ENCODE results near the gene ZDHHC5.
"Not testable (repeated sequence)": the region's sequence is repeated elsewhere in the genome, so short reads cannot be mapped to it uniquely, and the experiment has no call there.

ZDHHC5 gene

DNA sequence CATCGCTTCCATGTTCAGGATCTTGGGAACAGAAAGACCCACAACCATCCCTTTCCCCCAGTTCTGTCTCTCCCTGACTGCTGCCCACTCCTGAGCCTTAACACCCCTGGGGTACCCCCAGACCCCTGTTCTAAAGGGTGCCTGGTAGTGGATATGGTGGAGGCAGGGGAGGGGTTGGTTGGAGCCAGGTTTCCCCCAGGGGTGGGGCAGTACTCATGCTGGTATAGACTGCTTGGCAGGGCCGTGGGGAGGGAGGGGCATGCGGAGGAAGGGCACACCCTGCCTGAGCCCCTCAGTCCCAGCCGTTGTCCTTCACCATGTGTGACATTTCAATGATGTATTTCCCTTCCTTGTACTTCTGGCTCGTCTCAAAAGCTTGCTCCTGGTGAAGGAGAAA lies 22.2 kb upstream of the ZDHHC5 start:
- FAIRE-seq, result no peak

DNA sequence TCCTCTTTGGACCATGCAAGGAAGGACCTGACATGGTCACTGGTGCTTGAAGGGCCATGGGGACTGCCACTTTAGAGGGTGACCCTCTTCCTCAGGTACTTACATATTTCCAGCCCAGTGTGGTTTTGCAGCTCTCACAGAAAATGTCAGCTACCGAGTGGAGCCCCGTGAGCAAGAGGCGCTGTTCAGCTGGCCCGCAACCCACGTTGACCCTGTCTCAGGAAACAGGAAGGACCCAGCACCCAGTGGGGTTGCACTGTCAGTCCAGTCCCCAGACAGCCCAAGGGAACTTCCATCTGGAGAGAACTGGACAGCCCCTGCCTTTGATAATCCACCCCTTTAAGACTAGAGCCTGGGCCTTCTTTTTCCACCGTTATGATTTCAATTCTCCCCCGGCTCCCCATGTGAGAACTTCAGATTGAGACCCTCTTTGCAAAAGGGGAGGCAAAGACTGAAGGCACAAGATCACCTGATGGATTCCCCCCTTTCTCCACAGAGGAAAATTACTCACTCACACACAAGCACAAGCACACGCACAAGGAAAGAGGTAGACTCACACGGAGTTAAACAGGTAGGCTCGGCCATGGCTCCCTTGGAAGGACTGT lies 21.6 kb upstream of the ZDHHC5 start:
- FAIRE-seq, result no peak

DNA sequence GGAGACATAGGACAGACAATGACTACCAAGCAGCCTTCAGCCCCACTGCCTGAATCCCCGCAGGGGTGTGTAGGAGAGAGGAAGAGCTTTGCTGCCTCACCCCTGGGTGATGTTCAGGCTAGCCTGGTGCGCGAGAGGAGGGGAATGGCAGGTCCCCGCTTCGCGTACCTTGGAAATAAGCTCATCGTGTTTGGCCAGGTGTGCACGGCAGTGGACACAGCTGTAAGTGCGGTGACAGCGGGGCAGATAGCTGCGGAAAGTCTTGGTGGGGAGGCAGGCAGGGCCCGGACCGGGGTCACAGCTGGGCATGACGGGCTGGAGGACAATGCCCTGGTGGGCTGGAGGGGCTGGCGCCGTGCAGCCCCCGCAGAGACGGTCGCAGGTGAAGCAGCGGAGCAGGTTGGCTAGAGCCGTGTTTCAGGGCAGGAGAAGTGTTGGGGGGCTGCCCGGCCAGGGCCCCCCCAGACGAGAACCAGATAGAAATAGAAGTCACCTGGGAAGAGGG lies 21.1 kb upstream of the ZDHHC5 start:
- no peak for FAIRE-seq

DNA sequence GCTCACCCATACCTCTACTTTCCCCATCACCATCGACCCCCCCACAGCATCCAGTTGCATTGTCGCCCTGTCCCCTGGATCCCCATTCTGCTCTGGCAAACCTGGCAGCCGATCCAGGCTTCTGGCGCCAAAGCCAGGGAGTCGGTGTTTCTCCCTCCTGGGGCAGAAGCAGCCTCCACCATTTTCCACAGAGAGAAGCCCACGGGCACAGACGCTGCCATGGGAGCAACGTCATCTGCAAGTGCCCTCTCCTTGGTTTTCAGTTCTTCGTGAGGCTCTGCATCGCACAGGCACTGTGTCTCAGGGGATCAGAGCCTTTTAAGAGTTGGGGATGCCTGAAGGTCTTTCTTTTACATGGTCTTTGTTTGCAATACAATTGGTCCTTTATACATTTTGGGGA lies 20.5 kb upstream of the ZDHHC5 start:
- no peak for FAIRE-seq

DNA sequence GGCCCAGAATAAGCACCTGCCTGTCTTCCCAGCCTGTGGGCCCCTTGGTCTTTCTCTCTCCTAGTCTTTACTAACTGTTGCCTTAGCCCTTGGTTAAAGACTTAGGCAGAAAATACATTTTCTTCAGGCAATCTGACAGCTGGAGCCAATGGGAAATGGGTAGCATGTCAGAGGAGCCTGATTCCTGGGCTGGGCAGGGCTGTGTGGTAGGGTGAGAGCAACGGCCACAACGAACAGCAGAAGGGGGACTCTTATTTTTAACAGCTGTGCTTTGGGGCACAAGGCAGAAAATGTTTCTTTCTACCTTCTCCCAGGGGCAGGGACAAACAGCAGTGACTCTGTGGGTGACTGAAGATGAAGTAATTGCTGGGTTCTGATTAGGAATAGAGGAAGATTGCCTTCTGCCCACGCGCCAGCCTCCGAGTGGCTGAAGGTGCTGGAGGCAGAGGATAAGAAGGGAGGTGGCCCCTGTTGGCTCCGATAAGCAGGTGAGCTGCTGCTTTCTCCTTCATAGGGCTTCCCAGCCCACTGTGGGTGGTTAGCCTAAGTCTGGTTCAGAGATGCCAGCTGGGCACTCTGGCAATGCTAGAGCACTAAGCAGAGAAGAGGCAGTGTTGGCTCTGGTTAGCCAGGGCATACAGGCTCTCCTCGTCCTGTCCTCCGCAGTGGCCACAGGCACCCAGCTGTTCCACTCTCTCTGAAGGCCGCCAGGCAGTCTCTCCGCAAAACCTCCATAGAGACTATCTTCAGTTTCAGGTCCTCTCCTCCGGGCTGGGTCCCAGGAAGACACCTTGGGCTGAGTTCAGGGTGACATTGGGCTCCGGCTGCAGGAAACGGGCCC lies 19.7 kb upstream of the ZDHHC5 start:
- no peak for FAIRE-seq

DNA sequence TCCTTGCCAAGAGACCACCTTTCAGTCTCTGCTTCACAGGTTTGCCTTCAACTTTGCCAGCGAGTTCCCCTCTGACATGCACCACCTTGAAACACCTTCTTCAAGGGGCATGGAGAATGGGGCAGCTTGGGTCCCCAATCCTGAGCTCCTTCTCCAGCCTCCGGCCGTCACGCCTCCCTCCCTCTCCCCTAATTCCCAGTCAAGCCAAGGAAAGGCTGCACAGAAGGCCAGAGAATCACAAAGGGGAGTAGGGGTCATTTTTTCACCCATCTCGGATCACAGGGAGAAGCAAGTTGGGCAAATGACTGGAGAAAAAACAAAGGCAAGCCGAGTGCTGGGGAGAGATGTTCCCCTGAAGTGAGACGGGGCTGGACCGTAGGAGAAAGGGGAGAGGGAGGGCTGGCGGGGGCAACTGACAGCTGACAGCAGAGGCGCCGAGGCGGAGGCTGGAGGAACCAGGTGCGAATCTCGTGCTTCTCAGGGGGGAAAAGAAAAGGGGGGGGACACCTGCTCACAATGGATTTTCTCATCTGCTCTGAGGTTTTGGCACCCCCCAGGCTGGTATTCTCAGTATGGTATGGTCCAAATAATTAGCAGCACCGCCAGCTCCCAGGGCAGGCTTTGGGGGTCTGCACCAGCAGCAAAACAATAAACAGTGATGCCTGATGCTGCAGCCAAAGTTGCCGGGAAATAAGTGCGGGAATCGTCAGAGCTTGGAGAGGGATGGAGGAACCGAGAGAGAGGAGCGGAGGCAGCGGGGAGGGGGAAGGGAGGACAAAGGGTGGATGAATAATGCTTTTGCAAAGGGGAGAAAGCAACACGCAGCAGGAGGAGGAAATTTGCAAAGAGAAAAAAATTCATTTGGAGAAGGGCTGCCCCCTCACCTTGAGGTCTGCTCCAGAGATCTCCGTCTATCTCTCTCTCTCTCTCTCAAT lies 18.8 kb upstream of the ZDHHC5 start:
- no peak for FAIRE-seq

DNA sequence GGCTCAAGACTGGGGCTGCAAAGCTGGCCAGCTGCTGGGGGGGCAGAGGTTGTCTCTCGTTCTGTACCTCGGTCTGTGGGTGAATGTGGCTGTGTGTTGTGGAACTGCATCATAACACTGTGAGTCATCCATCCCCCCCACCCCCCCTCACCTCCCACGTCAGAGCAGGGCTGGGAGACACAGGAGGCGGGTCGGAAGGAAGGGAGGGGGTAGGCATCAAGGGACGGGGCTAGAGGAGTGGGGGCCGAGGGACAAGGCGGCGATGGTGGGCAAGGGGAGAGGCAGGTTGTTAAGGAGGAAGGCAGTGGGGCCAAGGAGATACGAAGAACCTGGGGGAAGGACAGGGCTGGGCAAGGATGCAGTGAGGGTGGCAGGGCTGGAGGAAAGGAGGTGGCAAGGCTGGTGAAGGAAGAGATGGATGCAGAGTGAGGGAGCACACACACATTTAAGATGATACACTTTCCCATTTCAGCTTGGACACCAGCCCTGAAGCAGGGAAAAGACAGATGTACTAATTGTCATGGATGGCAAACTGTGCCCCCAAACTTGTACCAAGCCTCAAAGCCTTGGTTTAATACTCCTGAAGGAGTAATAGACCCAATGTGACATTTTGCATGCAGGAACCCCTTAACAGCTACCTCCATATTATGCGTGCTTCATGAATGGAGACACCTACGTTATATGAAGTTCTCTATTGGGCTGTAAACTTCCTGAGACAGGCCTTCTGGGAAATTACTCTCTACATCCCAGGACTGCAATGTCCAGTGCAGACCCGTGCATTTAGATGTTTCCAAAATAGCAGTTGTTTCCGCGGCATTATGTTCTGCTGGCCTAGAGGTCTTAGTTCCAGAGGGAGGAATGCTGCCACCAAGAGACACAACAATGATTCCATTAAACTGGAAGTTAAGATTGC lies 17.8 kb upstream of the ZDHHC5 start, which contains the start of gene YPEL4:
YPEL4 (minus strand) TSS at position 87 of the 913 bp plus-strand sequence. CDS start 2,805 bp downstream, outside the sequence.
- no peak for FAIRE-seq

DNA sequence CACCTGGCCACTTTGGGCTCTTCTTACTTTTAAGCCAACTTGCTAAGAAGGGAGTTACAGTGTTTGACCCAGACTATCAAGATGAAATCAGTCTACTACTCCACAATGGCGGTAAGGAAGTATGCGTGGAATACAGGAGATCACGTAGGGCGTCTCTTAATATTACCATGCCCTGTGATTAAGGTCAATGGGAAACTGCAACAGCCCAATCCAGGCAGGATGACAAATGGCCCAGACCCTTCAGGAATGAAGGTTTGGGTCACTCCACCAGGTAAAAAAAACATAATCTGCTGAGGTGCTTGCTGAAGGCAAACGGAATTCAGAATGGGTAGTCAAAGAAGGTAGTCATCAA lies 17.2 kb upstream of the ZDHHC5 start:
- no peak for FAIRE-seq

DNA sequence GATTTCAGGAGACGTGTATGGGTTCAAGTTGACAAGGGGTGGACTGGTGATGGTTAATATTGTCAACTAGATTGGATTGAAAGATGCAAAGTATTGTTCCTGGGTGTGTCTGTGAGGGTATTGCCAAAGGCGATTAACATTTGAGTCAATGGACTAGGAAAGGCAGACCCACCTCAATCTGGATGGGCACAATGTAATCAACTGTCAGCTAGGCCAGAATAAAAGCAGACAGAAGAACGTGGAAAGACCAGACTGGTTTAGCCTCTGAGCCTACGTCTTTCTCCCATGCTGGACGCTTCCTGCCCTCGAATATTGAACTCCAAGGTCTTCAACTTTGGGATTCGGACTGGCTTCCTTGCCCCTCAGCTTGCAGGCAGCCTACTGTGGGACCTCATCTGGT lies 16.5 kb upstream of the ZDHHC5 start:
- no peak for FAIRE-seq

DNA sequence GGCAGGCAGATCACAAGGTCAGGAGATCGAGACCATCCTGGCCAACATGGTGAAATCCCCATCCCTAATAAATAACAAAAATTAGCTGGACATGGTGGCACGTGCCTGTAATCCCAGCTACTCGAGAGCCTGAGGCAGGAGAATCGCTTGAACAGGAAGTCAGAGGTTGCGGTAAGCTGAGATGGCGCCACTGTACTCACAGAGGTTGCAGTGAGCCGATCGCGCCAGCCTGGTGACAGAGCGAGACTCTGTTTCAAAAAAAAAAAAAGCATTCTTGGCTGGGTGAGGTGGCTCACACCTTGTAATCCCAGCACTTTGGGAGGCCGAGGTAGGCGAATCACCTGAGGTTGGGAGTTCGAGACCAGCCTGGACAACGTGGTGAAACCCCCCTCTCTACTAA lies 15.7 kb upstream of the ZDHHC5 start:
- not testable (repeated sequence) for FAIRE-seq

DNA sequence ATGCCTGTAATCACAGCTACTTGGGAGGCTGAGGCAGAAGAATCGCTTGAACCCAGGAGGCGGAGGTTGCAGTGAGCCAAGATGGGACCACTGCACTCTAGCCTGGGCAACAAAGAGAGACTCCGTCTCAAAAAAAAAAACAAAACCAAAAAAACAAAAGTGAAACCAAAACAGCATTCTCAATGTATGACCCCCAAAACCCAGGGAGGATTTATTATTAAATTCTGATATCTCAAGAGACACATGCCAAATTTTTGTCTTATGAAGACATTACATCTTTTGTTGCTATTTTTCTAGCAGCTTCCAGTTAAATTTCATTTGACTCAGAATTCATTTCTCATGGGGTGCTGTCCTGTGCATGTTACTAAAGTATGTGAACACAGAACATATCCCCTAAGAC lies 15.3 kb upstream of the ZDHHC5 start:
- no peak for FAIRE-seq

DNA sequence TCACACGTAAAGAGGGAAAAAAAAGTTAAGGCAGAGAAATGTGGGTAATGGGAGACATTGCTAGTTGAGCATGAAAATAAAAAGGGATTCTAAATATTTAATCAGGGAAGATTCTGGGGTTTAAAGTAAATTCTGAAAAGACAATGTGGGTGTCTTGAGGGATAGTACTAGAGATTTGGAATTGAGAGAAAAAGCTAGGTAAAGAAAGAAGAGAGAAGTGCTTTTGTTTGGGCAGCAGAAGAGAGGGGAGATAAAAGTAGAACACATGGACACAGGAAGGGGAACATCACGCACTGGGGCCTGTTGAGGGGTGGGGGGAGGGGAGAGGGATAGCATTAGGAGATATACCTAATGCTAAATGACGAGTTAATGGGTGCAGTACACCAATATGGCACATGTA lies 14.8 kb upstream of the ZDHHC5 start:
- FAIRE-seq, result no peak

DNA sequence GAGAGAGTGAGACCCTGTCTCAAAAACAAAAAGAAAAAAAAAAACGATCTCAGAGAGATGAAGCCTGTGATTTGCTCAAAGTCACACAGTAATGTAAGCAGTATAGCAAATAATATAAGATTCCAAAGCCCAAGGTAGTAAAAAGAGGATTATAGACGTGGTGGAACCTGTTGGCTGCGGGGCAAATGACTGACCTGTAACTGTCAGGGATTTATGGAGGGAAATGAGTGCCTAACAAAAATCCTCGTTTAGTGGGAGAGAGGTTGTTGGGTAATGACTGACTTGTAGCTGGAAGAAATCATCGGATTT lies 11.1 kb upstream of the ZDHHC5 start:
- FAIRE-seq, result no peak

DNA sequence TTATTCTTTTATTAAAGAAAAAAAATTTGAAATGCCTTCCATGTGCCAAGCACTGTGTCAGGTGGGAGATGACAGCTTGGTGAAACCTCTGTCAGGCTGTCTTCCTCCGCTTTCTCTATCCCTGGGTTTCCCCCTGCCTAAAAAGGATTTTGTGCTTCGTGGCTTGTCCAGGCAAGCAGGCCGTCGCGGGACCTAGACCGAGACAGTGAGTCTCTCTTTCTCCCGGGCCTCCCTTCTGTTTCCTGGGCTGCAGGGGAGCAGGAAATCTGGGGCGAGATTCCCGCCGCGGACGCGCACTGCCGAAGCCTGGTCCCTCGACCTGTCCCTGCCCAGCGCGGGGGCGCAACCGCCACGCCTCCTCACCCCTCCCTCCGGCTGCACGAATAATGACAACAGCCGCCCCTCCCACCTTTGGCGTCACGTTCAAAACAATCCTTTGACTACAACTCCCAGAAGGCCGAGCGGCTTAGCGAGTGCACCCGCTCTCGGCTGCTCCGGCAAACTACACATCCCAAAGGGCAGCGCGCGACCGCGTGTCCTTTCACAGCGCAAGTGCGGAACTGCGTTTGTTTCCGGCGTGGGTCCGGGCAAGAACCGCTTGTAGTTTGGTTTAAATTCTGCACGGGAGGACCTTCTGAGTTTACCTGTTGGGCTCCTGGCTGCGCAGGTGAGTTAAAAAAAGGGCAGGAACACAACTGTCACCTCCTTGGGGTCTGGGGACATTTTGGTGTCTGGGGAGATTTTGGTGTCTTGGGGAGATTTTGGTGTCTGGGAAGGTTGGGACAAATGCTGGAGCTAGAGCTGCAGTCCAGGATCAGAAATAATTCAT lies 10.5 kb upstream of the ZDHHC5 start, which contains the start of gene CLP1:
CLP1 (plus strand) TSS at position 569 of the 829 bp plus-strand sequence. CDS start 1,715 bp downstream, outside the sequence.
- FAIRE-seq, result peak; percentile 92

DNA sequence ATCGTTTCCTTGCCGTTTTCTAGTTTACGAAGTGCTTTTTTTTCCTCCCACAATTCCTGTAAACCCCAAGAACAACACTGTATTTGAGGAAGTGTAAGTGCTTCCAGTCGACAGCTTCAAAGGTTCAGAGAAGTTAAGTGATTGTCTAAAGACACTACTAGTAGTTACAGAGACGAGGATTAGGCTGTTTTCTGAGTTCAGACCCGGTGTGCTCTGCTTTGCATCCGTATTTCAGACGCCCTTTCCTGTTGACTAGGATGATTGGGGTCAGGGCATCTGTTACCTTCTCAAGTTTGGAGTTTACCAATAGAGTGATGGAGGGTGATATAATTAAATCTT lies 9.9 kb upstream of the ZDHHC5 start:
- FAIRE-seq, result no peak

DNA sequence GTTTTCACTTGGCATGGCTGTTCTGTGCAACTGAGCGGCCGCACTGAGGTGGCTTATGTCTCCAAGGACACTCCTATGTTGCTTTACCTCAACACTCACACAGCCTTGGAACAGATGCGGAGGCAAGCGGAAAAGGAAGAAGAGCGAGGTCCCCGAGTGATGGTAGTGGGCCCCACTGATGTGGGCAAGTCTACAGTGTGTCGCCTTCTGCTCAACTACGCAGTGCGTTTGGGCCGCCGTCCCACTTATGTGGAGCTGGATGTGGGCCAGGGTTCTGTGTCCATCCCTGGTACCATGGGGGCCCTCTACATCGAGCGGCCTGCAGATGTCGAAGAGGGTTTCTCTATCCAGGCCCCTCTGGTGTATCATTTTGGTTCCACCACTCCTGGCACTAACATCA lies 8.2 kb upstream of the ZDHHC5 start:
- no peak for FAIRE-seq

DNA sequence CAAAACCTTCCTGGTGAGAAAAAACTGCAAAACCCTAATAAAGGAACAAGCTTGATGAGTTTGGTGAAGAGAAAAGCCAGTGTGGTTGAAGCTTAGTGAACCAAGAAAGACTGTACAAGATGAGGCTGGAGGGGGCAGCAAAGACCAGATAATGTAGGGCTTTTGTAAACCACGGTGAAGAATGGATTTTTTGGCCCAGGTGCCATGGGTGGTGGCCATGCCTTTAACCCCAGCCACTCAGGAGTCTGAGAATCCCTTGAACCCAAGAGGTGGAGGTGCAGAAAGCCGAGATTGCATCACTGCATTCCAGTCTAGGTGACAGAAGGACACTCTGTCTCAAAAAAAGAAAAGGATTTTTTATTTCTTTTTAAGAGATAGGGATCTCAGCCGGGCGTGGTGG lies 5.0 kb upstream of the ZDHHC5 start:
- no peak for FAIRE-seq

DNA sequence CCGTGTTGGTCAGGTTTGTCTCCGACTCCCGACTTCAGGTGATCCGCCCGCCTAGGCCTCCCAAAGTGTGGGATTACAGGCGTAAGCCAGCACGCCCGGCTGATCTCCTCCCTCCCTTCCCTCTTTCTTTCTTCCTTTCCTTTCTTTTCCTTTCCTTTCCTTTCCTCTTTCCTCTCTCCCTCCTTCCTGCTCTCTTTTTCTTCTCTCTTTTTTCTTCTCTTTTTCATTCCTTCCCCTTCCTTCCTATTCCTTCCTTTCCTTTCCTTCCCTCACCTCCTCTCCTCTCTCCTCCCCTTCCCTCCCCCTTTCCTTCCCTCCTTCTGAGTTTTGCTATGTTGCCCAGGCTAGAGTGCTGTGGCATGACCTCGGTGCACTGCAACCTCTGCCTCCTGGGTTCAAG lies 3.9 kb upstream of the ZDHHC5 start:
- no peak for FAIRE-seq

DNA sequence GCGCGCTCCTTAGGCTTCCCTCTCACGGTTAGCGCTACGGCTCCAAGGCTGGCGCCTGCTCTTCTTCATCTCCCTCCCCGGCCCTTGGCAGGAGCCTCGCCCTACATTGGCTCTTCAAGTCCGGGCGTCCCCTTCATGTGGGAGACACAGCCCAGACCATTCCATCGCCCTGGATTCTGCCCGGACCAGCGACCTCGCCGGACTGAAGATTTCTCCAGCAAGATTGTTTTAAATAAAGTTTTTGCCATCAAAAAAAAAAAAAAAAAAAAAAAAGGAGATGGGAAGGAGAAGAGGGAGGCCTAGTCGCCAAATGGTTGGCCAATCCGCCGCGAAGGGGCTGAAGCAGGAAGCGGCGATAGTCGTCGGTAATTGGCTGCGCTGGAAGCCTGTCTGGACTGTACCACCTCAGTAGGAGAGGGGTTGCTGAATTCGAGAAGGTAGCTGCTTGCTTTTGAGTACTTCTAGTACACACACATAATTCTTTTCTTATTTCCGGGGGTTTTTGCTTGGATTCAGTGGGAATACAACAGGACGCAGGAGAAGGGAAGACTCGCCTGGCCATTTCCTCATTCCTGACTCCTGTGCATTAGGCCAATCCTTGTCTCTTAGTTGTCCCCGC lies 688 bp upstream of the ZDHHC5 start:
- FAIRE-seq, result peak; percentile 92

DNA sequence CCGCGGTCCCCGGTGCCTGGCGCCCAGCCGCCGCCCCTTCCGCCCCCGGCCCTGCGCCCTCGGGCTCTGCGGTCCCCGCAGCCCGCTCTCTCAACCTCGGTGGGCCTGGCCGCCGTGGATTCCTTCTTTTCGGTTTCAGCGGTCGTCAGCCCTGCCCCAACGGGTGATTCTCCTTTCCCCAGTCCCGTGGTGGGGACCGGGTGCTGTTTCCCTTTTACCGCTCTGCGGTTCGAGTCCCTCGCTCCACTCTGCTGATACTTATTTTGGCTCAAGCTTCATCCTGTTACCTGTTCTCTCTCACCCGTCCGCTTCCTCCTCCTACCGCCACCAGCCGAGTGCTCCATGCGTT lies 494 bp downstream of the ZDHHC5 start:
- no peak for FAIRE-seq

DNA sequence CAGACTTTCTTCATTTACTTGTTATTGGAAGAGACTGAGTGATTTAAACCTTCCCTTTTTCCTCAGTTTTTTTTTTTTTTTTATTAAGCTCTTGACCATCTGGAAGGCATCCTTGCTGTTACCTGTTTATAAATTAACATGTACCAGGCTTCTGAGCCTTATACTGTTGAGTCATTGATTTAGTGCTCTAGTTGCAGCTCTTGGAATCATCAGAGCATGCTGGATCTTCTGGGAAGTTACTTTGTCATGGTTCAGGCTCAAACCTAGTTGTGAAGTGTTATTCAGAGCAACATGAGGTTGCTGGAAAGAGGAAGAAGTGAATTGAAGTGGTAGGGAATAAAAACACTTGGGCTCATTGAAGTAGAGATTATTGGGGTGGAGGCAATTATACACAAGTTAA lies 6.3 kb downstream of the ZDHHC5 start:
- FAIRE-seq, result no peak
